Fibroblast of lung (primary cell): ENCODE measurements around the gene PDE6A. TPM values are rescaled to one million over a fixed set of nuclear protein-coding genes. Genes with fewer than 3 reads are reported as not detected.
A peak's percentile ranks its signal among the peaks of the same experiment; 100 is the strongest.

ENCODE experiments used
- DNase-seq, 2 donors: peaks; one replicate each; pipeline versions ENCODE4 v3.0.0 to v3.0.0-alpha.2; 2010; ENCODE audit warnings: low read depth in 2 of 2
- H2AFZ ChIP-seq: 2 replicates; pipeline ENCODE4 v1.5.1; 2012; ENCODE audit warnings: low read length, control low read depth, inconsistent platforms
- H3K27ac ChIP-seq: 2 replicates; pipeline ENCODE4 v1.5.1; 2011; ENCODE audit warnings: low read length, control low read depth; ENCODE audit not compliant: insufficient read depth
- H3K27me3 ChIP-seq: 2 replicates; pipeline ENCODE4 v1.5.1; 2011; ENCODE audit warnings: mild to moderate bottlenecking, low read length; ENCODE audit not compliant: control insufficient read depth, insufficient read depth
- H3K36me3 ChIP-seq: 2 replicates; pipeline ENCODE4 v1.5.1; 2011; ENCODE audit warnings: low read length; ENCODE audit not compliant: control insufficient read depth, insufficient read depth
- H3K4me1 ChIP-seq: 2 replicates; pipeline ENCODE4 v1.5.1; 2011; ENCODE audit warnings: low read length; ENCODE audit not compliant: control insufficient read depth, insufficient read depth; ENCODE audit errors: extremely low read depth
- H3K4me2 ChIP-seq: 2 replicates; pipeline ENCODE4 v1.5.1; 2011; ENCODE audit warnings: low read length, control low read depth; ENCODE audit not compliant: insufficient read depth; ENCODE audit errors: extremely low read depth
- H3K4me3 ChIP-seq, 4 experiments: fragments of 200-600 bp in 1 of 4; sonication (generic) in 1 of 4; replicated peaks in 1 of 4; 2 replicates each; pipeline ENCODE4 v1.5.1; 2011 to 2016; ENCODE audit warnings: low read length in 4 of 4, low read depth in 3 of 4, mild to moderate bottlenecking in 3 of 4, control low read depth in 2 of 4, inconsistent platforms in 1 of 4, mixed read lengths in 1 of 4; ENCODE audit not compliant: insufficient read depth in 1 of 4; ENCODE audit errors: control extremely low read depth in 1 of 4
- H3K79me2 ChIP-seq: 2 replicates; pipeline ENCODE4 v1.5.1; 2012; ENCODE audit warnings: mild to moderate bottlenecking, low read length, inconsistent platforms; ENCODE audit not compliant: control insufficient read depth, insufficient read depth
- H3K9ac ChIP-seq: 2 replicates; pipeline ENCODE4 v1.5.1; 2011; ENCODE audit warnings: mild to moderate bottlenecking, low read length, control low read depth; ENCODE audit not compliant: insufficient read depth
- H3K9me3 ChIP-seq: 2 replicates; pipeline ENCODE4 v1.5.1; 2012; ENCODE audit warnings: low read depth, low read length; ENCODE audit not compliant: control insufficient read depth, insufficient read depth
- H4K20me1 ChIP-seq: 2 replicates; pipeline ENCODE4 v1.5.1; 2011; ENCODE audit warnings: low read length; ENCODE audit not compliant: control insufficient read depth, insufficient read depth; ENCODE audit errors: extremely low read depth
- CTCF ChIP-seq, 2 donors: IDR thresholded peaks in 1 of 2; conservative IDR thresholded peaks in 1 of 2; 1 replicate in 1 of 2; 2 replicates in 1 of 2; pipeline ENCODE4 v1.5.1; 2011 to 2012; ENCODE audit warnings: low read length in 2 of 2, control low read depth in 1 of 2, inconsistent platforms in 1 of 2, low read depth in 1 of 2, mild to moderate bottlenecking in 1 of 2
- EZH2 ChIP-seq: IDR thresholded peaks from 2 replicates; pipeline ENCODE4 v1.5.1; 2012; ENCODE audit warnings: low read length, control low read depth, mild to moderate bottlenecking; ENCODE audit errors: missing control alignments
- polyA plus RNA-seq, 2 donors: library from polyadenylated mRNA; depleted of rRNA in 1 of 2; stranded (reverse) in 1 of 2; unstranded in 1 of 2; fragments of >200 nt; gene quantifications; 2 replicates each; pipeline ENCODE4 v1.2.1, GENCODE V29; 2011 to 2012; ENCODE audit warnings: missing spikeins in 1 of 2
- total RNA-seq: library from RNA; depleted of rRNA; stranded (reverse); fragments of >200 nt; gene quantifications from 2 replicates; pipeline ENCODE4 v1.2.1, GENCODE V29; 2014

PDE6A gene
- total and polyA plus RNA-seq, 2 donors (not counting 1 experiment from before 2014, with no cell fraction given) = under 0.01 TPM; not detected in 1

DNA sequence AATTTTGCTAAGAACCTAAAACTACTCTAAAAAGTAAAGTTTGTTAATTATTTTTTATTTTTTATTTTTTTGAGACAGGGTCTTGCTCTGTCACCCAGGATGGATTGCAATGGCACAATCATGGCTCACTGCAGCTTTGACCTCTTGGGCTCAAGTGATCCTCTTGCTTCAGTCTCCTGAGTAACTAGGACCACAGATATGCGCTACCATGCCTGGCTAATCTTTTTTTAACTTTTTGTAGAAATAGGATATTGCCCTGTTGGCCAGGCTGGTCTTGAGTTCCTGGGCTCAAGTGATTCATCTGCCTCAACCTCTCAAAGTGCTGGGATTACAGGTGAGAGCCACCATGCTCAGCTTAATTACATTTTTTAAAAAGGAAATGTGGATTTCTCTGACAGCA, 45.8 kb downstream of the PDE6A start:
- Histone ChIP-seq H3K4me3 (no peak overlapping the region), H2AFZ (no peak overlapping the region), H3K79me2 (no peaks in the 10 kb centered on the region), H3K4me1 (no peaks in the 10 kb centered on the region), H3K9me3 (no peaks in the 10 kb centered on the region), H3K9ac (no peak overlapping the region), H3K27me3 (no peaks in the 10 kb centered on the region), H3K36me3 (no peaks in the 10 kb centered on the region), H4K20me1 (no peaks in the 10 kb centered on the region), H3K27ac (no peak overlapping the region), H3K4me2 (no peak overlapping the region)
- no peak for DNase-seq
- TF ChIP-seq EZH2 (no peak), CTCF (conservative IDR thresholded peaks at IDR 0.05 in 1 of 2, IDR thresholded peaks at IDR 0.05 in 1 of 2; ENCODE audit: low read depth in 1 of 2, low read length in 2 of 2) (no peak)

DNA sequence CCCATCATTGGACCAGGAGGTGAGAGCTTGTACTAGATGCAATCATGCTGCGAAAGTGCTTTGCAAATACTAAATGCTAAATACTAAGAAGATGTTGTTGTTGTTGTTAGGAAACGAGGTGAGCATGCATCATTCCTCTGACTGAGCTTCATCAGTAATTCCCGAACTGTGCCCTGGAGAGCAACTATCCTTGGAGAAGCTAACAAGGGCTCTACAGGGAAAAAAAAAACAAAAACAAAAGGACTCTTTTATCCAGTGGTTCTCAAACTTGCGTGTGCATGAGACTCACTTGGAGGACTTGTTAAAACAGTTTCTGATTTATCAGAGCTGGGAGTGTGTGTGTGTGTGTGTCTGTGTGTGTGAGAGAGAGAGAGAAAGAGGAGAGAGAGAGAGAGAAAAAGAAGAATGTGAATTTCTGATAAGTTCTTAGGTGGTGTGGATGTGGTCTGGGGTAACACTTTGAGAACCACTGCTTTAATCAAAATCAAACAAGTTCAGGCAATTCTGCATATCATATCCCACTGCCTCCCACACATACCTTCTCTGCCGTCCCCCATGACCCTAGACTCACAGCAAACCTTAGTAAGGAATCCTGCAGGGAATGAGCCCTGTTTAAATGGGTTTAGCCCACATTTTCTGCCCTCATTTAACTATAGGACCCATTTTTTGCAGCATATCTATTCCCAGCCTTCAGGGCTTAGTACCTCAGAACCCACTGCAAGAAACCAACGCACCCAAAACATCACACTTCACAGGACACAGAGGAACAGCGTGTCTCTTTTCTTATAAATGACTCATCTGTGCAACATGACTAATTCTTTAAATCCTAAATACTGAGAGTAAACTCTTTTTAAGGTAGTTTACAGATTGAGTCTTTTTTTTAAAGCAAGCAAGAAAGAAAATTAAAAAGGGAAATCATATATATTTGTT, 48.9 kb downstream of the PDE6A start:
- DNase-seq = peak; percentile 55 to 61
- H2AFZ ChIP-seq = no peak overlapping the region
- no peaks in the 10 kb centered on the region for H3K9me3 ChIP-seq

More for the DNA sequence above, 48.9 kb downstream of the PDE6A start:
- H4K20me1 ChIP-seq = no peaks in the 10 kb centered on the region
- no peak overlapping the region for H3K9ac ChIP-seq
- H3K4me1 ChIP-seq = no peaks in the 10 kb centered on the region
- H3K4me2 ChIP-seq = no peak overlapping the region
- TF ChIP-seq EZH2 (no peak), CTCF (conservative IDR thresholded peaks at IDR 0.05 in 1 of 2, IDR thresholded peaks at IDR 0.05 in 1 of 2; ENCODE audit: low read depth in 1 of 2, low read length in 2 of 2) (no peak)
- no peaks in the 10 kb centered on the region for H3K36me3 ChIP-seq
- no peak overlapping the region for H3K27ac ChIP-seq
- H3K27me3 ChIP-seq = no peaks in the 10 kb centered on the region
- no peak overlapping the region for H3K4me3 ChIP-seq
- H3K79me2 ChIP-seq = no peaks in the 10 kb centered on the region
